GM12891 (cell line): Measurements from ENCODE around the gene CRB2.

Experiments
- DNase-seq: peaks from one replicate; pipeline ENCODE4 v3.0.0; 2011; ENCODE audit warnings: low spot score; ENCODE audit not compliant: insufficient read length
- FAIRE-seq: peaks from 2 replicates; lab custom pipeline; 2011; peaks lifted over from hg19 to GRCh38; lab: Jason Lieb, UNC
- PAX5 ChIP-seq: IDR thresholded peaks from 2 replicates; pipeline ENCODE4 v1.6.1; 2011; ENCODE audit warnings: low read length, moderate library complexity, mild to moderate bottlenecking; ENCODE audit not compliant: insufficient read depth, severe bottlenecking
- POLR2A ChIP-seq: IDR thresholded peaks from 2 replicates; pipeline ENCODE4 v1.6.1; 2011; ENCODE audit warnings: low read depth, low read length, control low read depth
- POLR2AphosphoS5 ChIP-seq: IDR thresholded peaks from 2 replicates; pipeline ENCODE4 v1.6.1; 2011; ENCODE audit warnings: low read depth, low read length, control low read depth
- POU2F2 ChIP-seq: IDR thresholded peaks from 2 replicates; pipeline ENCODE4 v1.6.1; 2011; ENCODE audit warnings: low read depth, mild to moderate bottlenecking, control low read depth, low read length, moderate library complexity
- SPI1 ChIP-seq: IDR thresholded peaks from 2 replicates; pipeline ENCODE4 v1.6.1; 2011; ENCODE audit warnings: low read depth, low read length, control low read depth
- TAF1 ChIP-seq: IDR thresholded peaks from 2 replicates; pipeline ENCODE4 v1.6.1; 2011; ENCODE audit warnings: low read depth, low read length, control low read depth

The CRB2 gene

DNA sequence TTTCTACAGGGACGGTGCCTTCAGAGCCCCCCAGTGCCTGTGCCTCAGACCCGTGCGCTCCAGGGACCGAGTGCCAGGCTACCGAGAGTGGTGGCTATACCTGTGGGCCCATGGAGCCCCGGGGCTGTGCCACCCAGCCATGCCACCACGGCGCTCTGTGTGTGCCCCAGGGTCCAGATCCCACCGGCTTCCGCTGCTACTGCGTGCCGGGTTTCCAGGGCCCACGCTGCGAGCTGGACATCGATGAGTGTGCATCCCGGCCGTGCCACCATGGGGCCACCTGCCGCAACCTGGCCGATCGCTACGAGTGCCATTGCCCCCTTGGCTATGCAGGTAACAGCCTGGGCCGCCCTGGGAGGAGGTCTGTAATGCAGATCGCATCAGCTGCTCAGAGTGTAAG, 6.9 kb downstream of the CRB2 start:
- FAIRE-seq (no peak), DNase-seq (no peak)
- TF ChIP-seq POLR2AphosphoS5: no peak
- no peak for TF ChIP-seq POLR2A
- no peak for TF ChIP-seq SPI1
- no peak for TF ChIP-seq POU2F2
- no peak for TF ChIP-seq PAX5
- no peak for TF ChIP-seq TAF1

DNA sequence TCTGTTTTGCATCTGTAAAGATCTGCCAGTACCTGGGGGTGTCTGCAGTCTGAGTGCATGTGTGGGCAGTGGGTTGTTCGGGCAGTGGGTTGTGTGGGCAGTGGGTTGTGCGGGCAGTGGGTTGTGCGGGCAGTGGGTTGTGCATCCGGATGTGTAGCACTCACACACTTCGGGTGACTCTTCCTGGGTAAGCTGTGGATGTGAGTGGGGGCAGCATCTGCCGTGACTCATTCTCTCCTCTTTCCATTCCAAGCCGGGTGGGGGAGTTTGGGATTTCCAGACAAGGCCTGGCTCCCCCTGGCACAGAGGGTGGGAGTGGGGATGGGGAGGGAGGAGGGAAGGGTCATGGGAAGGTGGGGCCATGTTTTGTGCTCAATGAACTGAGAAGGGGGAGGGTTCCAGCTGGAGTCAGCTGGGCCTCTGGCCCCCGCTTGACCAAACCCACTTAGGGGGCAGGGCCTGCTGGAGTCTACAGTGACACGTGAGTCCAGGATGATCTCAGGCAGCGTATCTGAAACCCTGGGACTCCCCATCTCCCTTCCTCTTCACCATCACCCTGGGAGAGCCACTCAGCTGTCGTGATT, 8.3 kb downstream of the CRB2 start:
- FAIRE-seq (no peak), DNase-seq (no peak)
- no peak for TF ChIP-seq SPI1
- TF ChIP-seq POLR2AphosphoS5: no peak
- no peak for TF ChIP-seq POU2F2
- no peak for TF ChIP-seq POLR2A
- no peak for TF ChIP-seq PAX5
- no peak for TF ChIP-seq TAF1

- DNase-seq (no peak), FAIRE-seq (no peak)
- TF ChIP-seq POLR2A: no peak
- no peak for TF ChIP-seq TAF1
- no peak for TF ChIP-seq SPI1
- TF ChIP-seq PAX5: no peak
- TF ChIP-seq POLR2AphosphoS5: no peak
- TF ChIP-seq POU2F2: no peak
These were observed 9.4 kb downstream of the CRB2 start for GRCh38 chr9:123365287-123365880.

GRCh38 chr9:123365881-123366528, 10.0 kb downstream of the CRB2 start:
- TF ChIP-seq PAX5: no peak
- no peak for TF ChIP-seq TAF1
- TF ChIP-seq POLR2A: no peak
- DNase-seq (no peak), FAIRE-seq (no peak)

GRCh38 chr9:123368023-123368422, 12.0 kb downstream of the CRB2 start:
- DNase-seq: no peak
- FAIRE-seq: no peak
- no peak for TF ChIP-seq PAX5
- TF ChIP-seq TAF1: no peak
- TF ChIP-seq SPI1: no peak
- TF ChIP-seq POLR2AphosphoS5: no peak
- no peak for TF ChIP-seq POU2F2
- no peak for TF ChIP-seq POLR2A

GRCh38 chr9:123368536-123369153, 12.6 kb downstream of the CRB2 start:
- TF ChIP-seq POLR2A (no peak), POLR2AphosphoS5 (no peak), SPI1 (no peak), TAF1 (no peak), POU2F2 (no peak), PAX5 (no peak)
- FAIRE-seq: no peak
- DNase-seq: no peak

DNA sequence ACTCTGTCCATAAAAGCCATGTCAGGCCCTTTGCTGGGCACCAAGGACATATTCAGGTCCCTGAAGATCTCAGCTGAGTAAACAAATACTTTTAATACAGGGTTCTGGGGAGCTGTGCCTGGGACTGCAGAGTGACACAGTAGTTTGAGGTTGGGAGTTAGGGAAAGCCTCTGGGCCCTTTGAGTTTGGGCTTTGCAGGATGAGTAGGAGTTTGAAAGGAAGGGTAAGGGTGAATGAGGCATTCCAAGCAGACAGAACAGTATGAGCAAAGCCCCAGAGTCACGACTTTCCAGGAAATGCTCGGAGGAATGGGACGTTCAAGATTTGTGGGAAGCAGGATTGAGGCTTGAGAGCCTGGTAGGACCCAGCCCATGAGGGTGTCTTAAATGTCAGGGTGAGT, 13.3 kb downstream of the CRB2 start:
- TF ChIP-seq TAF1: no peak
- TF ChIP-seq POLR2AphosphoS5: no peak
- no peak for TF ChIP-seq SPI1
- TF ChIP-seq POLR2A: no peak
- TF ChIP-seq PAX5: no peak
- DNase-seq (no peak), FAIRE-seq (no peak)

DNA sequence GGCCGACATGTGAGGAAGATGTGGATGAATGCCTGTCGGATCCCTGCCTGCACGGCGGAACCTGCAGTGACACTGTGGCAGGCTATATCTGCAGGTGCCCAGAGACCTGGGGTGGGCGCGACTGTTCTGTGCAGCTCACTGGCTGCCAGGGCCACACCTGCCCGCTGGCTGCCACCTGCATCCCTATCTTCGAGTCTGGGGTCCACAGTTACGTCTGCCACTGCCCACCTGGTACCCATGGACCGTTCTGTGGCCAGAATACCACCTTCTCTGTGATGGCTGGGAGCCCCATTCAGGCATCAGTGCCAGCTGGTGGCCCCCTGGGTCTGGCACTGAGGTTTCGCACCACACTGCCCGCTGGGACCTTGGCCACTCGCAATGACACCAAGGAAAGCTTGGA, 14.1 kb downstream of the CRB2 start:
- TF ChIP-seq POU2F2 (no peak), POLR2AphosphoS5 (no peak), SPI1 (no peak), TAF1 (no peak), POLR2A (no peak), PAX5 (no peak)
- DNase-seq: no peak
- no peak for FAIRE-seq

- DNase-seq: no peak
- TF ChIP-seq TAF1 (no peak), POU2F2 (no peak), PAX5 (no peak), SPI1 (no peak), POLR2A (no peak), POLR2AphosphoS5 (no peak)
- FAIRE-seq: no peak
These were observed 14.7 kb downstream of the CRB2 start for GRCh38 chr9:123370526-123371227.
